GM19240 (cell line): ENCODE results near the gene ZBTB38.

Experiments used
- DNase-seq: peaks from one replicate; pipeline ENCODE4 v3.0.0; 2011; ENCODE audit warnings: low spot score; ENCODE audit not compliant: insufficient read length

Gene ZBTB38

DNA sequence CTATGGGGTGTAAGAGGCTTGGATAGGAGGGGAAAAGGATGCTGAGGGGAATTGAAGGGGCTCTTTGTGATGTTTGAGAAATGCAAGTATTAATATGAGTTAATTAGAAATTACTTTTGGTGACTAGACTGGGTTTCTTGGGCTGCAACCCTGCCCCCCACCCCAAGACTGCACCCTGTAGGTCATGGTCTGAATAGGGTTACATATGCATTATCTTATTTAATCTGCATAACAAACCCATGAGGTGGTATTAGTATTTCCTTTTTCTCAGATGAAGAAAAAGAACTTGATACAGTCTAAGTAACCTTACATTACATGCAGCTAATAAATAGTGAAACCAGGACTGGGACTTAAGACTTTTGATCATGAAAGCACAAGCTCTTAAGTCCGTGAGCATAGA is 5.6 kb upstream of the ZBTB38 start:
- DNase-seq: no peak

DNA sequence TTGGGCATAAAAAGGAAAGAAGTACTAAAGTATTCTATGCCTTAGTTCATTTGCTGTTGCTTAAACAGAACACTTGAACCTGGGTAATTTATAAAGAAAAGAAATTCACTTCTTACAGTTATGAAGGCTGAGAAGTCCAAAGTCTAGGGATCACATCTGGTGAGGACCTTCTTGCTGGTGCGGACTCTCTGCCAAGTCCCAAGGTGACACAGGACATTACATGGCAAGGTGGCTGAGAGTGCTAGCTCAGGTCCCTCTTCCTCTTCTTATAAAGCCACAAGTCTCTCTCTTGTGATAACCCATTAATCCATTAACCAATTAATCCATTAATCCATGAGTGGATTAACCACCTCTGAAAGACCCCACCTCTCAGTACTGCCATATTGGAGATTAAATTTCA is 3.1 kb upstream of the ZBTB38 start:
- no peak for DNase-seq

DNA sequence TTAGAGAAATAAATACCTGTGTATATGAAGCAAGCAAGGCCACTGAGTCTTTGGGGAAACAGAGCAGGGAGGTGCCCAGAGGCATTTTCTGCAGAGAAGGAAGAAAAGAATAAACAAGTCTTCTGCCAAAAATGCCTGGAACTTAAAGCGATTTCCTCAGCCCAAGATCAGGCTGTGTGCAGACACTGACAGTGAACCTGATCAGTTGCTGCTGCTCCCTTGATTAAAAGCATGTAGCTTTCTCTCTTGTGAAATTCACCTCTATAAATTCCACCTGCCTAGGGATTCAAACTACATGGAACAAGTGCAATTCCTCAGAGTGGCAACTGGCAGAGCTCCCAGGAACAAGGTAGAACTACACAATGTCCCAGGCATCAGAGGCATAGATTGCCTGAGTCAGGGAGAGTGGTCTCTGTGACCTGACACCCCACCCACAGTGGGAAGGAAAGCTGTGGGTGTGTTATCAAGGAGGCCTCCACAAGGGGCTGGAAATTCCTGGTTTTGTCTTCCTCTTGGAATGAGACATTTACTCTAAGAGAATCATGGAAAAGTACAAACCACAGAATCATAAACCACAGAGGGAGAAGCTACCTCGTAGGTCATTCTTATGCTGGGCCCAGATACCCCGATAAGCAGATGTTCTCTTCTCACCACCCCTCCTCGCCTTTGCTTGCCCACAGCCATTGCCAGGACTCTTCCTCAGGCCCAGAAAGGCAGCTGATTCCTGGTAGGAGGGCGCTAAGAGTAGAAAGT is 1.8 kb upstream of the ZBTB38 start:
- DNase-seq: no peak

DNA sequence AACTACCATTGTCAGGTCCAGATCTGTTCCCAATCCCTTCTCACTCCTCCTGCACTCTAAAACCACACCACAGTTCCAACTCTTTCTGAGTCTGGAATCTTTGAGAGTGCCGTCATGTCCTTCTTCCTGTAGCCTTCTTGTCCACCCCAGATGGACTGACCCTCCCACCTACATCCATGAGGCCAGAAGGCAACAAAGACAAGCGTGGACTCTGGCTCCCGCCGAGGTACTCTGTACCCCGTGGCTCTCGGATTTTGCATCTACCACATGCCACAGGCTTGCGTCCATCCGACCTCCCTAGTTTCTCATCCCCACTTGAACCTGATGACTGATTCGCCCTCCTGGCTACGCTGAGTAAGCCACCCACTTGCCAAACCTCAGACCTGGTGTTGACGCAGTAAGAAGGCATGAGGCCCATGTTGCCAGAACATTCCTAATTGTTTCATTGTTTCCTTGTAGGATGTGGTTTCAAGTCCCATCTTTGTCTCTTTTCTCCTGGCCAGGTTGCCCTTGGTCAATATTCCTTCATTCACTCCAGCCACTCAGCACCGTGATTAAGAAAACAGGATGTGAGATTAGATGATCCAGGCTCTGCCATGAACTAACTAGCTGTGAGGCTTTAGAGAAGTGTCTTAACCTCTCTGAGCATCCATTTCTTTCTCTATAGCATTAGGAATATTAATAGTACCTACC is 1.1 kb upstream of the ZBTB38 start:
- no peak for DNase-seq

DNA sequence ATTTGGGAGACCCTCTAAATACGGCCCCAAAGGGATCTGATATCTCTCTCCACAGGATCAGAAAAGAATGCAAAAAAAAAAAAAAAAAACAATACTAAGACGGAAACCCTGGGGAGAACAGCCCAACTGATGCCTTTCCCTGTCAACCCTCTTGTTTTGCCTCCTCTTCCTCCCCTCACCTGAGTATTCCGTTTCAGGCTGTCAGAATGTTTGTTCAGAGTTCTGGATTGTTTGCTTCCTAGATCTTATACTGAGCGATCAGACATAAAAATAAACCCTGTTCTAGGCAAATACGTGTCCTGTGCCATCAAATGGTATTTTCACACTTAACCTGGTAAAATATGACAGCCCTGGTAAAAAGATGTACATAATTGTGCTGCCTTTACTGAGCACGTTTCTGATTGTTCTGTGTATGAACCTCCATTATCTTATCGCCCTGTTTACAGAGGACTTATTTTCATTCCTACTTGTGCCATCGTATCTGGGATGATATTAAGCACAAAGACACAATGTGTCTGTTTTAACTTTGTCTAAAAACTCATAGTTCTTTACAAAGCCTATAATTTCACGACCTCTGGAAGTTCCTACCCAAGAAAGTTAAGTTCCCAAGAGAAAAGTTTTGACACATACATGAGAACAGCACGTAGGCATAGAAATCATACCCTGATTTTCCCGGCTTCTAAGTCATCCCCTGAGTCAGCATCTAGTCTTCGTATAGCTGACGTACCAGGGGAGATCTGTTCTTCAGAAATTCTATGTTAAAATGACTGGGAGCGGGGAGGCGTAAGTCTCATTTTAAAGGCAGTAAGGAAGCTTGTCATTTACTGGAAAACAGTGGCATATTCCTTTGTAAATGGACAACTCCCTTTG is 856 bp downstream of the ZBTB38 start:
- DNase-seq: no peak

DNA sequence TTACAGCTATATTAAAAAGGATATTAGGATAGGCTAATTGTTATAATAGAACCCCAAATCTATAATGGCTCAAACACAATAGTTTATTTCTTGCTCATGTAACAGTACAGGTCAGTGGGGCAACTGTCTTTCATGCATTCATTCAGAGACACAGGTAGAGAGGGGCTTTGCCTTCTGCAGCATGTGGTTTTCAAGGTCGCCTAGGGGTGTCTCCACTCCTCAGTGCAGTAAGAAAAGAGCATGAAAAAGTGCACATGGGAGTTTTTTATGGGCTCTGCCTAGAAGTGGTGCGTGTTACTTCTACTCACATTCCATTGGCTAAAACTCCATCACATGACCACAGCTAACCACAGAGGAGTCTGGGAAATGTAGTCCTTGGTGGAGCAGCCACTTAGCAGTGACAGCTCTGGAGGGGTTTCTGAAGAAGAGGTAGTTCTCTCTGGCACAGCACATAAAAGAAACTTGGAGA is 1.8 kb downstream of the ZBTB38 start:
- DNase-seq: peak; percentile 45

DNA sequence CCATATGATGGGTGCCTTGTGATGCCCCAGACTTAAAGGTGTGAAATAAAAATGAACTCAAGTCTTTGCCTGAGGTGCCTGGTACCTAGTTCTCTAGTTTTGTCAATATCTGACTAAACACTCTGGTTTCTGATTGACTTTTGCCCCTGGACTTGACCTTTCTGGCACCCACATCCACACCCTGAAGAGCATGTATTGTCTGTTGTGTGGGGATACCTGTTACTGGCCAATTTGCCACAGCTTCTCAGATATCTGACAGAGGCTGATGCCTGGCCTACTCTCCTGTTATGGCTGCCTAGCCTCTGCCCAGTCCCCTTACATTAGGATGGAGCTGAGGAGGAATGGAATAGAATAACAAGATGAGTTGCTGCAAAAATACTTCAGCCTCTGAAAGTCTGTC is 3.6 kb downstream of the ZBTB38 start:
- DNase-seq: no peak

DNA sequence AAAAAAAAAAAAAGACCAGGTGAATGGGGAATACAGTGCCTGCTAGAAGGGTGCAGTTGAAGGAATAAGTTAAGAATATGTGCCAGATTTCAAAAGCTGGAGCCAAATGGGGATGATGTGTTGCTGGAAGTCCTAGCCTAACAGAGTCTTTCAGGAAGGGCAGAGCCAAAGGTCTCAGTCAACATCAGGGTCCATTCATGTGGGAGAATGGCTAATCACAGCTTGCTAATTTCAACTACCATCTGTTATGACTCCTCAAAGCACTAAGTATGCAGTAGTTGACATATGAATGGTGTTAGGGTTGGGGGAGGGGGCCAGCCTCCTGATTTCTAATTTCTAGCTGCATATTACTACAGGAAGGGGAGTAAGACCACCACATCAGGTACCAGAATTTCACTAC is 4.4 kb downstream of the ZBTB38 start:
- no peak for DNase-seq

DNA sequence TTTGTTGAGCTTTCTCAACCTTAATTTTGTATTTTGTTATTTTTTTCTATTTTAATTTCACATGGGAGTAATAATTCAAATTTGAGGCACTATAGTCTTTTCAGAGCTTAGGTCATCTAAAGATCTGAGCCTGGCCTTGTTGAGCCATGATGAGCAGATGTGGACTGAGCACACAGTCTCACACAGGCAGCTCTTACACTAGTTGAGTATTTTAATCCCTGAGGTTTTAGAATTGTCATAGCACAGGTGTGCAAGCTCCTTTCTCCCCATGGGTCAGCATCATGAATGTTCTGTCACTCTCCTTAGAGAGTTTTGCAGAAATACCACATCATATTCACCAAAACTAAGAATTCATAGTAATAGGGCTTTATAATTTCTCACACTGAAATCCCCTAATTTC is 4.9 kb downstream of the ZBTB38 start:
- no peak for DNase-seq

DNA sequence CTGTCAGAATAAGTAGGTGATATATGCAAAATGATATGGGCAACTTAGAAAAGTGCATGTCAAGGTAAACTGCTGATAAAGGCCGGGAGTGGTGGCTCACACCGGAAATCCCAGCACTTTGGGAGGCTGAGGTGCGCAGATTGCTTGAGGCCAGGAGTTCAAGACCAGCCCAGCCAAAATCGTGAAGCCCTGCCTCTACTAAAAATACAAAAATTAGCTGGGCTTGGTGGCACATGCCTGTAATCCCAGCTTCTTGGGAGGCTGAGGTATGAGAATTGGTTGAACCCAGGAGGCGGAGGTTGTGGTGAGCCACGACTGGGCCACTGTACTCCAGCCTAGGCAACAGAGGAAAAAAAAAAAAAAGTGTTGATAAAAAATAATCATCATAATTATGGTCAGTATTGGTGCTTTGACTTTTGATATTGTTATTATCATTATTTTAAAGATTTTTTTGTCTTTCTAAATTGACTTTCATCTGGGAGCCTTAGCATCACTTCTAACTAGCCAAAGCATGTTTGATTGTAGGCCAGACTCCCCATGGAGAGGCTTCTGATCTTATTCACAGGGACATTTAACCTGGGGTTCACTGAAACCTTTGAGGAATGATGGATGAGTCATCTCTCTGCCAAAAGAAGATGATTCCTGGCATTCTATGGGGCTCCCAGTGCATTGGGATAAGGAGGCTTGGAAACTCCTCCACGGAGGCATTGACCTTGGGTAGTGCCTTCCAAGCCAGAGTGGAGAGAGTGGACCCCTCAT is 5.6 kb downstream of the ZBTB38 start:
- DNase-seq: no peak

DNA sequence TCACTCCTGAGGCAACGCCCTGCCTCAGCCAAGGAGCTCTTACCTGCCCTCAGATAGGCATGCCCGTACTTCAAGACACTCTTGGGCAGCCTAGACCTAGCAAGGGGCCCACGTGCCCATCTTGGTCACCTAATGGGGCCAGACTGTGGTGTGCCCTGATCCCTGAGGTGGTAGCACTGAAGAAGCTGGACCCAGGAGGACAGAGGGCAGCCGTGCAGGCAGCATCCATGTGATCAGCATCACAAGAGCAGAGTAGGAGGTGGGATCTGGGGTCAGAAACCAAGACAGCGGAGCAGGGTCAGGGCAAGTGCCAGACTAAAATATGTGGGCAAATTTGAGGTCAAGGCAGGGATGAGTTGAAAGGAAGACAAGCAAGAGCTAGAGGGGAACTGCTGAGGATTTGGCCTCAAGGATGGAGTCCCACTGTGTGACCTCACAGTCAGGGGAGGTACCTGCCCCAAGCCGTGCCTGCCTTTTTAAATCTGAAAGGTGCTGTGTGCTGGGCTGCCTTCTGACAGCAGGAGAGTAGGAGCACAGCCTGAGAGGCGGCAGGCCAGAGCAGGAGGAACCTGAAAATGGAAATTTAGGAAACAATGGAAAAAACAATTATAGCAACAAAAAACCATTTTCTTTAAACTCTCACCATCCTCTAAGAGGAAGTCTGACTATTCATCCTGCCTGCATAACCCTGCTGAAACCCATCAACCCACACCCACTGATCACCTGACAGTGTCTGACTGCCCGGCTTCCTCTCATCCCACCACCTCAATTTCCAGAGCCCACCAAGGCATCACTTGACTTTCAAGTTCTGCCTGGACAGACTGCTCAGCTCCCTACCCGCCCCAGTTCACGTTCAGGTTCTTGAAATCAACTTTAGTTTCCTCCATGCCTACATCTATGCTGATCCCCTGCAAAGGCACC is 7.3 kb downstream of the ZBTB38 start:
- no peak for DNase-seq

DNA sequence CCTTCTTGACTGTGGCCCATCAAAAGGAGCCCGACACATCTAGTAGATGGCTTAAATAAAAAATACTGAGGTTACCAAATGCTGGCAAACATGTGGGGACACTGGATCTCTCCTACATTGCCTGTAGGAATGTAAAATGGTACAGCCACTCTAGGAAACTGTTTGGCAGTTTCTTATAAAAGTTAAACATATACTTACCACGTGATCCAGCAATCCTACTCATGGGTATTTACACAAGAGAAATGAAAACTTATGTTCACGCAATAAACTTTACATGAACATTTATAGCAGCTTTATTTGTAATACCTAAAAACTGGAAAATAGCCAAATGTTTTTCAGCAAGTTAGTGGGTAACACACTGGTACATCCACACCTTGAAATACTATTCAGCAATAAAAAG is 9.1 kb downstream of the ZBTB38 start:
- DNase-seq: no peak

DNA sequence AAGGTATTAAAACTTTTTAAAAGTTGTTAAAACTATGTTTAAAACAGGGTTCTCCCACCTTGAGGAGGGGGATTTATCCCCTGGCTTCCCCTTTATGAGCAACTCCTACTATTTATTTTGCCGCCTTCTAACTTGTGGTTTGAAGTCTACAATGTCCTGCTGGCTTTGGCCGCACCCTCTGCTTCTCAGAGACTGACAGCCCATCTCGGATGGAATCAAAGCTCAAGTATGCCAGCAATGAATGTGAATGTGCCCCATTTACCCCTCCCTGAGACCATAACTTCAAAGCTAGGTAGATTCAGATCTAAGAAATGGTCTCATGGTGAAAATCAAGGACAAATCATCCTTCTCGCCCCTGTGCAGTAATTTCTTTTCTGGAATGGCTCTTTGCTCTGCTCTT is 10.3 kb downstream of the ZBTB38 start:
- no peak for DNase-seq

DNA sequence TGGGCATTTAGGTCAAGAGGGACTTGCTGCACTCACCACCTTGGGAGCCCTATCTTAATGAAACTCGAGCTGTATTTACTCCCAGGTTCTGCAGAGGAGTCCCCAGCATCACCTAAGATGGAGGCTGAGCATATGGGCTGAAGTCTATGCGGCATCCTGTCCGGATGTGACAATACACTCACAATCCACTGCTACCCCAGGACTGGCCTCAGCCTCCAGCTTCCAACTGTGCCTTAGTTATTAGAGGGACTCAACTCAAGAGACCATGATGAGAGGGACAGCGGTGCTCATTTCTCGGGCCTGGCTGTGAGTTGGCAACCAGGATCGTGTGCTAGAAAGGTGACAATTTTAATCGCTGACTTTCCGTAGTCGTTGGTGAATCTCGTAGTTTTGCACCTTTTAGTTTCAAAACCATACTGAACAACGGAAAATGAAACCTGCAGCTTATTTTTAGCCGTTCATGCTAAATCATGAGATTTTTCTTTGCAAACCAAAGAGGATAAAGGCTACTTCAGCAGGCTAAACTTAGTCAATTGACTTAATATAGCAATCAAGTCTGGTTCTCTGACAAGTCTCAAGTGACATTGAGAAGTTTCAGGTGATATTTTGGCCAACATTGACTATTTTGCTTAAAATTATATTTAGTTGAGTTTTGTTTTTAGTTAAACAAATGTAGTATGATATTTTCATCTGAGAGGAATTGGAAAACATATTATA is 11.1 kb downstream of the ZBTB38 start:
- no peak for DNase-seq

DNA sequence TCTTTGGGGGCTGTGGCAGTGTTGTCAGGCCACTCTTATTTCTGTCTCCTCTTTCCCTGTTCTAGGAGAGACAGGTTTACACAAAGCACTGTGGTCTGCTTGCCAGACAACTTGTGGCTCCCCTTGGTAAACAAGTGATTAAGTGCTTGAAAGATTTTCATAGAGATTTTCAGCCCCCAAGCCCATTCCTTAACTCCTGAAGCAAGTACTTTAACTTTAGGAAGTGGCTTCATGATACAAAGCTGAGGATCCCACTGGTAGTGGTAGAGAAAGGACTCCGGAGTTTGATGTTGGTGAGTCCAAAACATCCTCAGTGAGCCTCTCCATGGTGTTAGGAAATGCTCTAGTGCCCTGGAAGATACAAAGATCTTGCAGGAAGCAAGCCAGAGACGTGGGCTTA is 12.0 kb downstream of the ZBTB38 start:
- no peak for DNase-seq

DNA sequence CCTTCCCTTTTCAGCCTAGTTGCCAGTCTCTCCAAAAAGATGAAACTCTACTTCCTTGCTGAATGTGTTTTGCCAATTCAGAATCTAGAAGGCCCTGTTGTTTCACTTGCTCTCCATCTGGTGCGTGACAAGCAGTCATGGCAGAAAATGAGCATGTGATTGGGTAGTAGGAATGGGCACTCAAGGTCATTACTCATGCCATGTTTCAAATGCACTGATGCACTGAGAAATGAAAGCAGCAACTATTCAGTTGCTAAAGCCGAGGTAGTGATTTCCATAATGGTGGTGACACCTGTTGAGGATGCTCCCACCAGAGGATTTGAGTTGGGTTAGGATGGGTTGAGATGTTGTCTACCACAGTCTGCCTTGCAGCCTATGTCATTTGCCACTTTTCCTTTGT is 12.7 kb downstream of the ZBTB38 start:
- DNase-seq: no peak

DNA sequence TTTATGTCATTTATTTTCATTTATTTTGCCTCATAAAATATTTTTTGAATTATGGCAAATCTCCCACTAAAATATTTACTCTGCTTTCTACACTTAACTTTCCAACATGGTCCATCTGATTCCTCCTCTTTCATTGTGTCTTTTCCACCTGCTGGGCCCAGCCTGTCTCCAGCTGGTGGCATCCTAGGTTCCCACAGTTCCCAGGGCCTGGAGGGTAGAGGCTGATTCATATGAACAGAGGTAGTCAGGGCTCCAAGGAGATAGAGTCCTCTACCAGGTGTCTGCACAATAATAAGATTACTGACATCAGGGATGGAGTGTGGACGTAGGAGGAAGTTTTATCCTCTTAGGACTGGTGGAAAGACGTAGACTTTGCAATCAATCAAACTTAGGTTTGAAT is 14.3 kb downstream of the ZBTB38 start:
- no peak for DNase-seq

DNA sequence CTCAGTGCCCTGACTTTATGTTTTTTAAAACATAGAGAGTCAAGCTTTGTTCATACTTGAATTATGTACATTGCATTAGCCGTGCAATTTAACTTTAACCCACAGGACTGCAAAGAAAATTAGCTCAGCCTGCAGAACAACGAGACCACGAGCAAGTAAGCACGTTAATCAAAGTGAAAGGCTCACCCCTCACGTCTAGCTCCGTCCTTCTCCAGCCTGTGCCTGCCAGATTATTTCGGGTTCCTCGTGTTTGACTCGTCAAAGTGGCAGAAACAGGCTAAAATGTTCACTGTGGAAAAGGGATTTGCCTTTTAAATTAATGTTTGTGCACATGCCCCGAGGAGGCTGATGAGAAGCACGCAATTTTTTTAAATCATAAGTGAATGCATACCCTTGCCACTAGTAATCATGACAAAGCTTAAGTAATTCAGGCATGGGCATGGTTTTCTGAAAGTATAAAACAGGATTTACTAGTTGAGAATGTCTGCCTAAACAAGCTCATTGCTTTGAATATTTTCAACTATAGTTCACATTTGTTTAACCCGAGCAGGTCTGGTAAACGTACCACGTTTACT is 15.3 kb downstream of the ZBTB38 start:
- DNase-seq: no peak

DNA sequence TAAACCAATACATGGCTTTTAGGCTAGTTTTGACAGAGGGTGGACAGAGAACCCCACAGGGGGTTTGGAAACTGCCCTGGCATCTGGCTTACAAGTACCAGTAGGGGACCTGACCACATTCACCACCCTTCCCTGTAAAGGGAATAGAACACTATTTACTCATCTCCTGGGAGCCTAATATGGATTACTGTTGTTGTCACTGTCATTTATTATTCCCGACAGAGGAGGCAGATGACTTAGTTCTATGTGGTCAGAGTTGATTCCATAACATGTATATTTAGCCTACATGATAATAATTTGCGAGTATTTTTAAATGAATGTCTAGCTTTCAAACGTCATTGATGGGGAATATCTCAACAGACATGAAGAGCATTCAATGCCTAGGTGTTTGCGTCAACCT is 15.9 kb downstream of the ZBTB38 start:
- no peak for DNase-seq
